ENCODE results near the gene GABRB2.
"Not testable (repeated sequence)": the region's sequence is repeated elsewhere in the genome, so short reads cannot be mapped to it uniquely, and the experiment has no call there.

Gene GABRB2

GRCh38 chr5:161546470-161547301 is at the start of gene GABRB2:
Gene GABRB2 (minus strand): TSS chr5:161546725. CDS start chr5:161546643, 82 bp downstream.
- DNase-seq (ENCODE audit: low spot score) = peak; percentile 70

GRCh38 chr5:161585798-161586197 is 39.3 kb upstream of the GABRB2 start:
- DNase-seq (ENCODE audit: low spot score) = no peak

- DNase-seq (ENCODE audit: low spot score) = no peak
Observed at GRCh38 chr5:161580621-161581020, 34.1 kb upstream of the GABRB2 start.

DNA sequence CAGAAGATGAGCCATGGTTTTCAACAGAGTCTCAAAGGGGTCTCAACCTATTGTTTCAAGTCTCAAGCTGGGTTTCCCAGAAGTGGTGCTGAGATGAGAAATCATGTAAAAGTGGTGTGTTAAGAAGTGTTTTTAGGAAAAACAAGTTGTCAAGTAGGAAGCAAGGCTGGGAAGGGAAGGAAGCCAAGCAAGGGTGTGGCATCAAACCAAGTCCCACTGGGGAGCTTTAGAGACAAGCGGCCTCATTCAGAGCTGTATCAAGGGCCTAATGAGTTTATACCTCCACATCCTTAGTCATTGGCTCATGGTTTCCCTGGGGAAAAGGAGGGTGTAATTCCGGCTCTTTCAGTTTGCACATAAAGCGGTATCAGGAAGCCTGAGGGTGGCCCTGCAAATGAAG is 26.4 kb upstream of the GABRB2 start:
- no peak for DNase-seq (ENCODE audit: low spot score)

DNA sequence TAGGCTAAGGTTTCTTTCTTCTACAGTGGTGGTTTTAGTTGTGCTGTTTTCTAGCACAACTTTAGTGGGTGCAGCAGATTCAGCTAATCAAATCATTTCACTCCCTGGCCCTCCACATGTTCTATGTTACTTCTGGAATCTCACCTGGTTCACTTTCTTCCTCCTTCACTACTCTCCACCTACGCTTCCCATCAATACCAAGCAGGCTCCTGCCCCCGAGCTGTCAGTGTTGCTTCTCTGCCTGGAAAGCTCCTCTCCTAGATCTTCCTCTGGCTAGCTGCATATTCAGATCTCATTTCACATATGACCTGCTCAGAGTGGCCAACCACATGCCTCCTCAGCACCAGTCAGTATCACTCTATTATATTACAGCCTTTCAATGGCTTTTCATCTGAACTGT is 19.6 kb upstream of the GABRB2 start:
- no peak for DNase-seq (ENCODE audit: low spot score)

DNA sequence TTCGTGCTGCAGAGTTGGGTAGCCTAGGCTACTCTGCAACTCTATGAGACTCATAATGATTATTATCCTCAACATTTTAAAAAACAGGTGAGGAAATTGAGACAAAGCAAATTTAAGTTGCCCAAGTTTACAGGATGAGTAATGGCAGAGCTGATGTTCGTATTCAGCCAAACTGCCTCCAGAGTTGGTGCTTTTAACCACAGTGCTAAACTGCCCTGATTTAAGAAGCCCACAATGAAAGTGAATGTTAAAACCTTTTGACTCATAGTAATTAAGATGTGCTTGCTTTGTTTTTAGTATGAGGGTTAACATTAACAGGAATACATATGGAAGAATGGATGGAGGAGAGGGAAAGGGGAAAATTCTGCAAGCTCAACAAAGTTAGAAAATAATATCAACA is 15.9 kb upstream of the GABRB2 start:
- DNase-seq (ENCODE audit: low spot score) = no peak

DNA sequence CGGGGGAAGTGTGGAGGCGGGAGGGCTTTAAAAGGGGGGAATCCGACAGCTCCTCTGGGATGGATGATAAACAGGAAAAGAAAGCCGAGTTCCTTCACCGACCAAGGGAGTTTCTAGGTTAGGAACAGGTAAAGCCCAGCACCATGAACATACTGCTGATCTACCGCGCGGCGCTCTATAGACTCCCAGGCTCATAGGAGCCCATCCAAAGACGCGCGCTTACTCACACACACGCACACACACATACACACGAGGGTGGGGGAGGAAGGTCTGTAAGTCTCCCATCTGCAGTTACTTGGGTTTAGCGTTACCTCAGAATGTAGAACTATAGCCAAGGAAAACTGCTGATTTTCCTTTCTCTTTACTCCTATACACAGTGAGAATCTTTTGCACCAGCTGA is 2.6 kb upstream of the GABRB2 start:
- no peak for DNase-seq (ENCODE audit: low spot score)

- DNase-seq (ENCODE audit: low spot score) = no peak
Observed at GRCh38 chr5:161548487-161549094, 2.1 kb upstream of the GABRB2 start.

DNA sequence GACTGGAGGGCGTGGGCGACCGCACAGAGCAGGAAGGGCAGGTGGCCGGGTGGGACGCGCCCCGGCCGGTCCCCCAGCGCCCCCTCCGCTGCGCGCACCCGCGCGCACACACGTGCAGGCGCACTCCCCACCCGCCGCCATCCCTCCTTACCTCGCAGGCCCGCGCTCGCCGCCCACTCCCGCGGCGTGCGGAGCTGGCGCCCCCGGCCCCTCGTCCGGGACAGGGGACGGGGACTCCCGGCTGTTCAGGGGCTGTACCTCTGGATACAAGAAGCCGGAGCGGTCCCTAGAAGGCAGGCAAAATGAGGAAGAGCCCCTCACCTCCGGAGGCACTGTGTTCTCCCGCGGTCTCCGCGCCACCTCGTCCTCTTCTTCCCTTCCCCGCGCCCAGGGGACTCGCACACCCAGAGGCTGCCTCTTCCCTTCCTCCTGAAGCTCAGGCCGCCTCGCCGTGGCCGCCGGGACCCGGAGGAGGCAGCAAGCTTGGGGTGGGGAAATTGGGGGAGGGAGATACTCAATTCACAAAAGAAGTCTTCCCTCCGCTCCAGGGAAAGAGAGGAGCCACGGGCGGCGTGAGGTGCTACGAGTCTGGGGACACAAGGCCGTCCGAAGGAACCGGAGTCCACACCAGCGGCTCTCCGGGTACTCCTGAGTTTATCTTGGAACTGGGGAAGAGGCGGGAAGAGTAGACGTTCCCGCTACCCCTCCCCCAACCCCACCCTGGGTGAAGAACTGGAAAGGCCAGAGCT is 1.4 kb upstream of the GABRB2 start:
- no peak for DNase-seq (ENCODE audit: low spot score)

GRCh38 chr5:161547406-161547737 is 847 bp upstream of the GABRB2 start:
- no peak for DNase-seq (ENCODE audit: low spot score)

GRCh38 chr5:161546095-161546469 is 443 bp downstream of the GABRB2 start:
- DNase-seq (ENCODE audit: low spot score) = no peak

- DNase-seq (ENCODE audit: low spot score) = no peak
Observed at GRCh38 chr5:161545344-161546094, 1.0 kb downstream of the GABRB2 start.

- DNase-seq (ENCODE audit: low spot score) = peak; percentile 50
Observed at GRCh38 chr5:161544350-161544765, 2.2 kb downstream of the GABRB2 start.

DNA sequence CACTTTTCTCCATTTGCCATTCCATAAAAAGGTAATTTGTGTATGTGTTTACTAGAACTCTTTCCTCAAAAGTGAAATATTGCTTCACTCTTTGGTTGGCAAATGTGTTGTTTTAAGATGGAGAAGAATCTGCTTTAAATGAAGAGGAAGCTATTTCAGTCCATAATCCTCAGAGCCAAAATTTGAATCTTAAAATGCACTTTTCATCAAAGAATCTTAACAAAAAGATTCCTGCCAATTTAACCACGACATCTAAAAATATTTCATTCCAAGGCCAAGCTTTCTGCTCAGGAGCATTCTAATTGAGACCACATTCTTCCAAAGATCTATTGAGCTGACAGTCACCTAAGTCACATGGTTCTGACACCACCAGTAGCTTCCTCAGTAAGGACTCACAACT is 7.5 kb downstream of the GABRB2 start:
- DNase-seq (ENCODE audit: low spot score) = no peak

- DNase-seq (ENCODE audit: low spot score) = no peak
Observed at GRCh38 chr5:161535762-161536161, 10.8 kb downstream of the GABRB2 start.

- no peak for DNase-seq (ENCODE audit: low spot score)
Observed at GRCh38 chr5:161530700-161531099, 15.8 kb downstream of the GABRB2 start.

- DNase-seq (ENCODE audit: low spot score) = no peak
Observed at GRCh38 chr5:161513942-161514341, 32.6 kb downstream of the GABRB2 start.

DNA sequence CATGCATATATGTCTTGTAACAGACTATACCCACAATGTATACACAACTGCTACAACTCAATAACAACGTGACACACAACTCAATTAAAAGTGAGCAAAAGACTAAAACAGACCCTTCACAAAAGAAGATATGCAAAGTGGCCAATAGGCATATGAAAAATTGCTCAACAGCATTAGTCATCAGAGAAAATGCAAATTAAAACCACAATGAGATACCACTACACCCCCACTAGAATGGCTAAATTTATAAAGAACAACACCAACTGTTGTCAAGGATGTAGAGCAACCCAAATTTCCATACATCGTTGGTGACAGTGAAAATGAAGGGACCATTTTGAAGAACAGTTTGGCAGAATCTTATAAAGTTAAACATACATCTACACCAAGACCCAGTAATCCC is 38.9 kb downstream of the GABRB2 start:
- no peak for DNase-seq (ENCODE audit: low spot score)

DNA sequence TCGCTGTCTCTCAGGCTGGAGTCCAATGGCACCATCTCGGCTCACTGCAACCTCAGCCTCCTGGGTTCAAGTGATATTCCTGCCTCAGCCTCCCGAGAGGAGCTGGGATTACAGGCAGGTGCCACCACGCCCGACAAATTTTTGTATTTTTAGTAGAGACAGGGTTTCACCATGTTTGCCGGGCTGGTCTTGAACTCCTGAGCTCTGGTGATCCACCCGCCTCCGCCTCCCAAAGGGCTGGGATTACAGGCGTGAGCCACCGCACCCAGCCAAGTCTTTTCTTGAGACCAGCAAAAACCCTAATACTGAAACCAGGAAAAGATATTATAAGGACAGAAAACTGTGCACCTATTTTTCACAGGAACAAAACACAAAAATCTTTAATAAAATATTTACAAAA is 41.4 kb downstream of the GABRB2 start:
- DNase-seq (ENCODE audit: low spot score) = not testable (repeated sequence)

DNA sequence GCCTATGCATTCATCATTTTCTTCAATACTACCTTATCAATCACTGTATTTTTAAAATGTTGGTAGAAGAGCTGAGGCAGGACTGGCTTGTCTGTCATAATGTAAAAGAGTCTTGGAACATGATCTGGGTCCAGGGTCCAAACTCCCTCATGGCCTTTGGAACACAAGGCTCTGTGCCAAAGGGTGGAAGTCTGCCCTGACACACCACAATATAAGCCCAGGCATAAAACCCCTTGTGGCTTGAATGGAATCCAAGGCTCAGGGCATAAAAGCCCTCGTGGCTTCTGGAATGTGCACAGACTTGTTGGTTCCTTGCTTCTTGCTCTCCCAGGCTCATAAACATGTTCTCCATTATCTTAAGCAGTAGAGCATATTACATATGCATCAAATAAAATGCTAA is 48.0 kb downstream of the GABRB2 start:
- DNase-seq (ENCODE audit: low spot score) = no peak

GRCh38 chr5:161483721-161484120 is 62.8 kb downstream of the GABRB2 start:
- no peak for DNase-seq (ENCODE audit: low spot score)

DNA sequence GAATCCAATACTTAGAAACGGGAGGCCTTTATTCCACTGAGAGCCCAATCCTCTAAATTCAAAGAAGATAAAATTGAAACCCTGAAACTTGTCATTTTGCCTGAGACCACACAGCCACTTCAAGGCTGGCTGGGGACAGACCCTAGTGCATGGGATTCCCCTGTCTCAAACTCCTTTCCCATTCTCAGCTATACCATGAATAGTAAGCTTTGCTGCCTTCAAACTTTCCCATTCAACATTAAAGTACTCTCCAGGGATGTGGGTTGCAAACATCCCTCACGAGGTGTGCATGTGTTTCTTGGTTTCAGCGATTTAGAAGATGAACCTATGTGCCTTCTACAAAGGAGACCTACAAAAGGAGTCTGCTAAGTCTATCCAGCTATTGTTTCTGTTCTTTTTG is 64.6 kb downstream of the GABRB2 start:
- DNase-seq (ENCODE audit: low spot score) = no peak

Measured in LoVo (cell line).